Measurements from ENCODE around the gene OR51A4.
"Not testable (repeated sequence)": the region's sequence is repeated elsewhere in the genome, so short reads cannot be mapped to it uniquely, and the experiment has no call there.

The OR51A4 gene

DNA sequence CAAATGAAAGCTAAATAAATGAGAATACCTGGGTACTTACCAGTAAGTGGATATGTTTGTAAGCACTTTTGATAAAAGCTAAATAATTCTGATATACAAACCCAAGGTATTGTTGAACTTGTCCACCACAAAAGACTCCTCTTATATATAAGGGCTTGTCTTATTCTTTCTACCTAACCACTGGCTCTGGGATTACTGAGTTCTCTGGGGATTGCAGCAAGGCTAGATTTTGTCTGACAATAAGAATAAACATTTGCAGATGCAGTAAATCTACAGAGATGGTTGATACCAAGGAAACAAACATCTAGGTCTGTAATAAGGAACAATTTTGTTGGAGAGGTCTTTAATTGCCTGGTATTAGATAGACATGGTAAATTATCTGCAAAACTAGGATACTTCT lies at the start of gene OR51A4:
TSS of gene OR51A4 (minus strand) at position 101 of the 400 bp plus-strand sequence. CDS start 505 bp downstream, outside the sequence.
- no peak for DNase-seq

DNA sequence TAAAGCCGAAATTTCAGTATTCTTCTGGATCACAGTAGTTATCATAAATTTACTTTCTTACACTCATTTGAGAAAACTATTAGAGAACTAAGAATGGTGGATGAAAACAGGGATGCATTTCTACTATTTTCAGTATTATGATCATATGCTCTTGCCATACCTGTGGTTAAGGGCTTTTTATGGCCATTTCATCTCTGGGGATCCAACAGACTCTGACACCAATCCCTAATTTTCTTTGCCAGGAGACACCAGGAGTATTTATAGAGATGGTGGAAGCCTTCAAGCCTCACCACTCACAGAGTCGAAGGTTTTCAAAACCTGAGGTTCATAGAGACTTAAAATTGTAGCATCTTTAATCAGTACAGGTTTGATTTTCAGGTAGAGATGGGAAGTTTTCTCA lies 47.1 kb upstream of the OR51A4 start, which contains the start of gene OR51L1:
TSS of gene OR51L1 (plus strand) at position 301 of the 400 bp plus-strand sequence. CDS start 4,132 bp downstream, outside the sequence.
- no peak for DNase-seq

DNA sequence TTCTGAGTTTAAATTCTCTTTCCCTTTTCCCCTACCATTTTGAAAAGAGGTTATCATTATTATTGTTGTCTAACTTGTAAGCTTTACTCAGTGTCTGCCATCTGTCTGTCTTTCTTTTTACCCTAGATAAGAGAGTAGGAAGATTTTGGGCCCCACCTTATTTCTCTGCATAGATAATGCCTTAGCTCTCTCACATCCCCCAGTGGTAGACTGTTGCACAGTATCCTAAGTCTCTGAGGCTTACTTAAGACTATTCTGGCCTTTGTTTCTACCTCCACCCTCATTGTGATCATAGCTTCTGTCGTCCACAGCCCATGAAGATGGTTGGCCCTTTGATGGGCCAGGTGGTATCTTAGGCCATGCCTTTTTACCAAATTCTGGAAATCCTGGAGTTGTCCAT lies 43.7 kb upstream of the OR51A4 start:
- DNase-seq, result no peak

GRCh38 chr11:4983841-4984240 lies 36.4 kb upstream of the OR51A4 start:
- no peak for DNase-seq

- DNase-seq, result no peak
Observed at GRCh38 chr11:4982678-4983077, 35.3 kb upstream of the OR51A4 start.

GRCh38 chr11:4979036-4979435 lies 31.6 kb upstream of the OR51A4 start:
- DNase-seq, result no peak

DNA sequence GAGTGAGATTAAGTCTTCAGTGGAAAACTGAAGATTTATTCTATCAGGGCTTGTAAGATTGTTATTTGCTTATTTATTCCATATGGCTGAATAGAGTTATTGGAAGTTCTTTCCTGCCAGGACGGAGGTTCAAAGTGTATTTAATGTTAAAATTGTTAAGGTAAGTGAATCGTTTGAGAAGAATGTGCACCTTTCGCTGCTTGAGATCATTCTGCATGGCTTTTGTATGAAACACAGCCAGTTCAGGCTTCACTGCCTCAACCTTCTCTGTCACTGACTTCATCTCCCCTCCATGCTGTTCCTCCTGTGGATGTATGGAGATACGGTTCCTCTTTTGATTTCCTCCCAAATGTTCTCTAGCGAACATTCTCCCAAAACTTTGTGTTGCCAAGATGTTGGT lies 28.0 kb upstream of the OR51A4 start:
- no peak for DNase-seq

GRCh38 chr11:4962816-4963215 lies 15.4 kb upstream of the OR51A4 start:
- DNase-seq, result no peak

GRCh38 chr11:4960877-4961276 lies 13.5 kb upstream of the OR51A4 start:
- DNase-seq, result no peak

GRCh38 chr11:4957396-4957795 lies 10.0 kb upstream of the OR51A4 start:
- no peak for DNase-seq

- DNase-seq, result not testable (repeated sequence)
Observed at GRCh38 chr11:4955613-4956012, 8.2 kb upstream of the OR51A4 start, which contains the start of gene OR51A2. TSS of gene OR51A2 (minus strand) at chr11:4955713. CDS start at chr11:4955713, 0 bp downstream.

DNA sequence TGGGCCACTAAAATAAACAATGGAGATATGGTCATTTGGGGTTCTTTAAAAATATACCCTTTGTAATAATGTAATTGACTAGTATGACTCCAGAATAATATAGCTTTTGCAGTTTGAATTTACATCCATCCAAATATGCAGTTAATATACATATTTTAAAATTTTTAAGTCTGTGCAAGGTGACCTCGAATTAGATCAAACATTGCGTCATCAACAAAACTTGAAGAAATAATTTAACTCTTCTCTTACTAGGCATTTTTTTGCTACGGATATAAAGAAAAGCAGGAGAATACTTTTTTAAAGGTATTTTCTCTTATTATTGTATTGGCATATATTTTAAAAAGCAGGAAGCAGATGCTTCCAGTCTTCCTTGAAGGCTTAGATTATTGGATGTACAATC lies 10.7 kb downstream of the OR51A4 start:
- no peak for DNase-seq

DNA sequence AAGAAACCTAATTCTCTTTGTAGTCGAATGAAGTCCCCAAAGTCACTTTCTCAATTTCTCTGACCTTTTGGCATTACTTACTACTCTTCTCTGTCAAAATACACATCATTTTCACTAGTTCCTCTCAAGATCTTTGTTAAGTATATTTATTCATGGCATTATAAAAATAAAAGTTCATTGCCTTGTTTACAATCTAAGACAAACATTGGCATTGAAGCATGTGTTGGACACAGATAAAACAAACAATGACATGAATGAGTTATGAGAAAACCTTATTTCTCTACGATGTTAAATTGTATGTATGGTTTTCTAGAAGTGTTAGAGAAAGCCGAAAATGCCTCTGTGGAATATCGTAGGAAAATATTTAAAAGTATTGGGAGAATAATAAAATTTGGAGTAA lies 14.7 kb downstream of the OR51A4 start:
- no peak for DNase-seq

DNA sequence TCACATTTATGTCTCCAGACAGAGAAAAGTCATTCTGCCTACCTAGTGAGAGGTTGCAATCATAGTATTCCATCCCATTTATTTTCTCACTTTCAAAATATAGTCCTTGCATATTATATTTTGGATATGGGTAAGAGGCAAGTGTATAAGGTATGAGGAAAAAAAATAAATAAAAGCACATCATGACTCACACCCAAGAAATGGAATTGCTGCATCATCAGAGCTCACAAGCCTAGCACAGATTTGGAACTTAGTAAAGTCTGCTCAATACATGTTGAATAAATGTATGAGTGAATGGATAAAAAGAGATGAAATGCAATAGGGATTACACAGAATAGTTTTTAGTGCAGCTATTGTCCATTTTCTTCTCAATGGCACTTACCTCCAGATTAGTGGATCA lies 20.8 kb downstream of the OR51A4 start:
- no peak for DNase-seq

- no peak for DNase-seq
Observed at GRCh38 chr11:4924239-4924638, 23.2 kb downstream of the OR51A4 start, which contains the start of gene OR51G1. TSS of gene OR51G1 (minus strand) at chr11:4924339. CDS start at chr11:4924339, 0 bp downstream.

- DNase-seq, result no peak
Observed at GRCh38 chr11:4922304-4922703, 25.1 kb downstream of the OR51A4 start.

- DNase-seq, result no peak
Observed at GRCh38 chr11:4921796-4922195, 25.6 kb downstream of the OR51A4 start.

- no peak for DNase-seq
Observed at GRCh38 chr11:4919250-4919649, 28.2 kb downstream of the OR51A4 start, which contains the start of gene OR51G2. TSS of gene OR51G2 (minus strand) at chr11:4919350. CDS start at chr11:4915663, 3,687 bp downstream.

GRCh38 chr11:4916581-4916980 lies 30.8 kb downstream of the OR51A4 start:
- no peak for DNase-seq

- DNase-seq, result no peak
Observed at GRCh38 chr11:4903484-4903883, 43.9 kb downstream of the OR51A4 start, which contains the start of gene OR51A7. TSS of gene OR51A7 (plus strand) at chr11:4903783. CDS start at chr11:4907370, 3,587 bp downstream.

Data from cerebellar nuclear complex (tissue), 1 donor.